K562 (cell line): ENCODE measurements around the gene BAD. TPM values are rescaled to one million over a fixed set of nuclear protein-coding genes. Genes with fewer than 3 reads are reported as not detected.

ENCODE experiments used
- CBFB ChIP-seq: sonication (generic); formaldehyde crosslinking; IDR thresholded peaks from 2 replicates; pipeline ENCODE4 v1.4.0; 2020; ENCODE audit warnings: mild to moderate bottlenecking, missing genetic modification reagents
- CUX1 ChIP-seq: fragments of 200-800 bp; sonication (Bioruptor generic); IDR thresholded peaks from 2 replicates; pipeline ENCODE4 v1.6.1; 2016; ENCODE audit warnings: missing genetic modification characterization, missing compliant biosample characterization
- CXXC5 ChIP-seq: fragments of 250-450 bp; sonication (Bioruptor Pico); IDR thresholded peaks from 2 replicates; pipeline ENCODE4 v1.8.0; 2022; ENCODE audit warnings: inconsistent platforms, mild to moderate bottlenecking, moderate library complexity
- E2F3 ChIP-seq: fragments of 250-450 bp; sonication (Bioruptor Pico); IDR thresholded peaks from 2 replicates; pipeline ENCODE4 v1.4.0; 2020; ENCODE audit warnings: mild to moderate bottlenecking
- KLF6 ChIP-seq: fragments of 250-450 bp; sonication (Bioruptor Pico); IDR thresholded peaks from 2 replicates; pipeline ENCODE4 v1.4.0; 2020; ENCODE audit warnings: mild to moderate bottlenecking, moderate library complexity, borderline replicate concordance
- MBD1 ChIP-seq: fragments of 250-450 bp; sonication (Bioruptor Pico); IDR thresholded peaks from 2 replicates; pipeline ENCODE4 v1.8.0; 2022; ENCODE audit warnings: inconsistent platforms
- MEF2A ChIP-seq: IDR thresholded peaks from 2 replicates; pipeline ENCODE4 v1.6.1; 2011; ENCODE audit warnings: low read depth, mild to moderate bottlenecking, low read length, moderate library complexity; ENCODE audit not compliant: control insufficient read depth
- MLLT1 ChIP-seq, 2 experiments: fragments of 450-650 bp; IDR thresholded peaks; 2 replicates each; pipeline ENCODE4 v1.6.1; 2016
- MXI1 ChIP-seq: IDR thresholded peaks from 2 replicates; pipeline ENCODE4 v1.6.1; 2011; ENCODE audit warnings: low read depth, mild to moderate bottlenecking, improper control_type of control experiment, low read length
- NFE2L1 ChIP-seq: fragments of 450-650 bp; IDR thresholded peaks from 2 replicates; pipeline ENCODE4 v1.6.1; 2016; ENCODE audit warnings: missing genetic modification characterization, low read depth, mild to moderate bottlenecking, missing compliant biosample characterization, moderate library complexity, borderline replicate concordance
- SPI1 ChIP-seq: IDR thresholded peaks from 2 replicates; pipeline ENCODE4 v1.6.1; 2011; ENCODE audit warnings: low read depth, low read length, control low read depth, borderline replicate concordance
- TBP ChIP-seq: optimal IDR thresholded peaks from 2 replicates; pipeline ENCODE3; 2011; ENCODE audit warnings: low read depth, low read length, improper control_type of control experiment
- TOE1 ChIP-seq, 2 experiments: fragments of 450-650 bp in 1 of 2; sonication (generic) in 1 of 2; formaldehyde crosslinking in 1 of 2; IDR thresholded peaks; 2 replicates each; pipeline versions ENCODE4 v1.7.1 to v1.8.0; 2016 to 2022; ENCODE audit warnings: borderline replicate concordance in 2 of 2, mild to moderate bottlenecking in 2 of 2, antibody characterized with exemption in 1 of 2, inconsistent platforms in 1 of 2, low read depth in 1 of 2, missing genetic modification reagents in 1 of 2, moderate library complexity in 1 of 2
- ZNF134 ChIP-seq: fragments of 250-450 bp; sonication (Bioruptor Pico); conservative IDR thresholded peaks from 2 replicates; pipeline ENCODE4 v1.4.0; 2020
- ZNF197 ChIP-seq: fragments of 200-800 bp; sonication (Bioruptor generic); IDR thresholded peaks from 2 replicates; pipeline ENCODE4 v1.6.1; 2016; ENCODE audit warnings: low read depth, missing genetic modification characterization, missing compliant biosample characterization
- ZNF398 ChIP-seq: fragments of 250-450 bp; sonication (Bioruptor Pico); IDR thresholded peaks from 2 replicates; pipeline ENCODE4 v1.8.0; 2021; ENCODE audit warnings: moderate library complexity, mild to moderate bottlenecking, inconsistent platforms
- polyA plus RNA-seq, 8 experiments: library from polyadenylated mRNA; depleted of rRNA in 4 of 8; stranded (reverse) in 5 of 8; unstranded in 3 of 8; fragments of >200 nt; fragmentation: Nextera tagmentation in 2 of 8; fragmentation: Illumina TruSeq in 1 of 8; extraction: Ambion mirVana in 2 of 8; extraction: Trizol in 1 of 8; gene quantifications; 2 replicates each; pipeline versions ENCODE4 v1.2.1 to v1.2.3, GENCODE V29; 2011 to 2014; ENCODE audit warnings: inconsistent platforms in 1 of 8, missing spikeins in 1 of 8
- total RNA-seq, 7 experiments: library from RNA; depleted of rRNA in 6 of 7; stranded (reverse); fragments of >200 nt in 6 of 7; fragmentation: Illumina TruSeq in 2 of 7; extraction: Trizol in 2 of 7; gene quantifications; 2 replicates each; pipeline versions ENCODE4 v1.2.1 to v1.2.3, GENCODE V29; 2011 to 2021; ENCODE audit warnings: low replicate concordance in 1 of 7

Gene BAD
- total and polyA plus RNA-seq, 9 of the 15 experiments (the other 6 are each of a cell fraction or from before 2014, with no cell fraction given): 0.61 to 45.6 (median 11.8) TPM

GRCh38 chr11:64317961-64318765 lies 33.7 kb upstream of the BAD start, which contains the start of gene PRDX5 (continued):
- TF ChIP-seq MBD1 (CRISPR knock-in tag) (no peak), MXI1 (no peak), NFE2L1 (tag) (no peak), TOE1 (IDR thresholded peaks at IDR 0.05; ENCODE audit: borderline replicate concordance) (no peak), TOE1 (CRISPR knock-in tag; IDR thresholded peaks at IDR 0.05; ENCODE audit: borderline replicate concordance, low read depth) (no peak), ZNF398 (CRISPR knock-in tag) (no peak), KLF6 (CRISPR knock-in tag) (no peak), E2F3 (CRISPR knock-in tag) (no peak), MEF2A (no peak), ZNF197 (CRISPR knock-in tag) (no peak), CBFB (0 out of 2 replicates have a peak, but pooled peaks have one; percentile 74), CUX1 (CRISPR knock-in tag) (no peak), MLLT1 (IDR thresholded peaks at IDR 0.05) (peak in 1 of 2 experiments; percentile 56; a peak in 1 of 4 replicates), TBP (no peak), SPI1 (0 out of 2 replicates have a peak, but pooled peaks have one; percentile 32), CXXC5 (CRISPR knock-in tag) (peak; percentile 71), ZNF134 (CRISPR knock-in tag) (0 out of 2 replicates have a peak, but pooled peaks have one; percentile 5)
